HCT116 (cell line): Measurements from ENCODE around the gene KLHDC10.

Source experiments
- CTCF ChIP-seq, 3 experiments: fragments of 200-600 bp in 1 of 3; sonication (generic) in 1 of 3; IDR thresholded peaks in 2 of 3; conservative IDR thresholded peaks in 1 of 3; 2 replicates each; pipeline ENCODE4 v1.5.1; 2012 to 2017; ENCODE audit warnings: low read depth in 2 of 3, low read length in 2 of 3, antibody characterized with exemption in 1 of 3, borderline replicate concordance in 1 of 3, control low read depth in 1 of 3, mild to moderate bottlenecking in 1 of 3, mixed read lengths in 1 of 3, mixed run types in 1 of 3, moderate library complexity in 1 of 3; ENCODE audit not compliant: insufficient read depth in 1 of 3
- EZH2 ChIP-seq: fragments of 200-600 bp; sonication (generic); IDR thresholded peaks from 2 replicates; pipeline ENCODE4 v1.6.1; 2017; ENCODE audit warnings: antibody characterized with exemption, mixed run types
- EZH2phosphoT487 ChIP-seq: fragments of 200-600 bp; IDR thresholded peaks from 2 replicates; pipeline ENCODE4 v1.6.1; 2018; ENCODE audit warnings: antibody characterized with exemption, borderline replicate concordance
- POLR2AphosphoS5 ChIP-seq: IDR thresholded peaks from 2 replicates; pipeline ENCODE4 v1.6.1; 2011; ENCODE audit warnings: mild to moderate bottlenecking, low read depth, low read length, moderate library complexity
- RAD21 ChIP-seq: IDR thresholded peaks from 2 replicates; pipeline ENCODE4 v1.6.1; 2012; ENCODE audit warnings: low read depth, mild to moderate bottlenecking
- SIN3A ChIP-seq: IDR thresholded peaks from 2 replicates; pipeline ENCODE4 v1.6.1; 2012; ENCODE audit warnings: low read depth
- TF ChIP-seq, protein P1 (sequence below): IDR thresholded peaks from 2 replicates; pipeline ENCODE4 v1.6.1; 2012

GRCh38 chr7:130024390-130024789 lies 45.9 kb upstream of the KLHDC10 start:
- TF ChIP-seq RAD21 (no peak), POLR2AphosphoS5 (no peak), CTCF (IDR thresholded peaks at IDR 0.05 in 2 of 3, conservative IDR thresholded peaks at IDR 0.05 in 1 of 3; ENCODE audit: borderline replicate concordance in 1 of 3, insufficient read depth in 1 of 3, low read depth in 2 of 3, low read length in 2 of 3) (no peak), EZH2phosphoT487 (no peak), EZH2 (no peak), SIN3A (no peak)
- TF ChIP-seq, protein P1, sequence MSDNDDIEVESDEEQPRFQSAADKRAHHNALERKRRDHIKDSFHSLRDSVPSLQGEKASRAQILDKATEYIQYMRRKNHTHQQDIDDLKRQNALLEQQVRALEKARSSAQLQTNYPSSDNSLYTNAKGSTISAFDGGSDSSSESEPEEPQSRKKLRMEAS: no peak
